Astrocyte (in vitro differentiated cells and primary cell): ENCODE data around the gene SH2D4B. TPM values are rescaled to one million over a fixed set of nuclear protein-coding genes. Genes with fewer than 3 reads are reported as not detected.

Source experiments
- DNase-seq: peaks from one replicate; pipeline ENCODE4 v3.0.0-alpha.2; 2010; ENCODE audit warnings: low read depth
- FAIRE-seq: peaks from 2 replicates; lab custom pipeline; 2011; peaks lifted over from hg19 to GRCh38; lab: Jason Lieb, UNC
- H2AFZ ChIP-seq: 2 replicates; pipeline ENCODE4 v1.6.0; 2012; ENCODE audit warnings: low read depth, low read length, inconsistent platforms
- H3K27ac ChIP-seq: 2 replicates; pipeline ENCODE4 v1.5.1; 2011; ENCODE audit warnings: low read depth, low read length, inconsistent platforms
- H3K27me3 ChIP-seq: 2 replicates; pipeline ENCODE4 v1.6.0; 2011; ENCODE audit warnings: low read length, inconsistent platforms; ENCODE audit not compliant: insufficient read depth
- H3K36me3 ChIP-seq: 2 replicates; pipeline ENCODE4 v1.5.1; 2011; ENCODE audit warnings: low read length, inconsistent platforms; ENCODE audit not compliant: insufficient read depth
- H3K4me1 ChIP-seq: 2 replicates; pipeline ENCODE4 v1.5.1; 2011; ENCODE audit warnings: low read length, inconsistent platforms; ENCODE audit not compliant: insufficient read depth
- H3K4me2 ChIP-seq: 2 replicates; pipeline ENCODE4 v1.6.0; 2012; ENCODE audit warnings: low read length, inconsistent platforms
- H3K4me3 ChIP-seq: 2 replicates; pipeline ENCODE4 v1.5.1; 2011; ENCODE audit warnings: low read depth, mild to moderate bottlenecking, low read length, inconsistent platforms; ENCODE audit not compliant: insufficient read depth
- H3K79me2 ChIP-seq: 2 replicates; pipeline ENCODE4 v1.6.0; 2012; ENCODE audit warnings: mild to moderate bottlenecking, low read length, inconsistent platforms; ENCODE audit not compliant: insufficient read depth
- H3K9ac ChIP-seq: 2 replicates; pipeline ENCODE4 v1.6.0; 2012; ENCODE audit warnings: mild to moderate bottlenecking, low read length, inconsistent platforms
- H3K9me3 ChIP-seq: 2 replicates; pipeline ENCODE4 v1.5.1; 2012; ENCODE audit warnings: low read depth, mild to moderate bottlenecking, low read length, inconsistent platforms; ENCODE audit not compliant: insufficient read depth
- H4K20me1 ChIP-seq: 2 replicates; pipeline ENCODE4 v1.6.0; 2012; ENCODE audit warnings: low read length, inconsistent platforms; ENCODE audit not compliant: insufficient read depth
- H3K27ac Mint-ChIP-seq: one replicate; pipeline ENCODE4 v1.8.0; 2021; ENCODE audit warnings: mild to moderate bottlenecking, mixed read lengths; ENCODE audit not compliant: unreplicated experiment
- H3K27me3 Mint-ChIP-seq: one replicate; pipeline ENCODE4 v1.8.0; 2021; ENCODE audit warnings: low read depth, mixed read lengths; ENCODE audit not compliant: unreplicated experiment
- H3K36me3 Mint-ChIP-seq: one replicate; pipeline ENCODE4 v1.8.0; 2021; ENCODE audit warnings: low read depth, mixed read lengths; ENCODE audit not compliant: unreplicated experiment
- H3K4me1 Mint-ChIP-seq: one replicate; pipeline ENCODE4 v1.8.0; 2021; ENCODE audit warnings: low read depth, mixed read lengths; ENCODE audit not compliant: unreplicated experiment
- H3K4me3 Mint-ChIP-seq: one replicate; pipeline ENCODE4 v1.8.0; 2021; ENCODE audit warnings: mild to moderate bottlenecking, moderate library complexity, mixed read lengths; ENCODE audit not compliant: unreplicated experiment
- H3K9me3 Mint-ChIP-seq: one replicate; pipeline ENCODE4 v1.8.0; 2021; ENCODE audit warnings: mild to moderate bottlenecking, mixed read lengths; ENCODE audit not compliant: unreplicated experiment
- EZH2 ChIP-seq: IDR thresholded peaks from 2 replicates; pipeline ENCODE4 v1.6.1; 2012; ENCODE audit warnings: mild to moderate bottlenecking, low read length, inconsistent platforms; ENCODE audit not compliant: insufficient read depth
- total RNA-seq: library from RNA; stranded (reverse); gene quantifications from 2 replicates; pipeline ENCODE4 v1.2.1, GENCODE V29; 2021
- TF ChIP-seq, protein P1 (sequence below): IDR thresholded peaks from 2 replicates; pipeline ENCODE4 v1.5.1; 2011; ENCODE audit warnings: low read depth, mild to moderate bottlenecking, inconsistent platforms, low read length, moderate library complexity; ENCODE audit not compliant: insufficient read depth

Gene SH2D4B
- total RNA-seq, 1 donor from 2014 or later: 0.07 TPM

DNA sequence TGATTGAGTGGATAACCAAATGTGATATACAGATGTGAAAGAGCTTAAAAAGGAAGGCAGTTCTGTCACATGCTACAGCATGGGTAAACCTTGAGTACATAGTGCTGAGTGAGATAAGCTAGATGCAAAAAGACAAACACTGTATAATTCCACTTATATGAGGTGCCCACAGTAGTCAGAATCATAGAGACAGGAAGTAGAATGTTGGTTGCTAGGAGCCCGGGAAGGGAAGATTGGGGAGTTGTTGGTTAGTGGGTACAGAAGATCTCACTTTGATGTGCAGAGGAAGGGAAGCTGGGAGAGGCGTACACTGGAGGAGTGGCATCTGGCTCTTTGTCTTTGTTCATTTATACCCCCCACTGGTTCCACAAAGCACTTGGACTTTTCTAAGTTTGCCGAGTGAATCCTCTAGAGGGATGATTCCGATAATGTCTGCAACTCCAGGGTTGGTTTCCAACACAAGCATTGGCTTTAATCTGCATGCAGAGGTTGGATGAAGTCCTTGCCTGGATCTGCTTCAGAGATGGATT is 44.1 kb upstream of the SH2D4B start:
- no peak overlapping the region for H3K4me3 Mint-ChIP-seq
- peaks cover 28% of the 10 kb centered on the region for H3K36me3 Mint-ChIP-seq
- peak overlapping the region; percentile 34 for H3K4me2 ChIP-seq
- H3K27me3 ChIP-seq: no peaks in the 10 kb centered on the region
- DNase-seq (peak; percentile 50), FAIRE-seq (no peak)
- TF ChIP-seq, protein P1, sequence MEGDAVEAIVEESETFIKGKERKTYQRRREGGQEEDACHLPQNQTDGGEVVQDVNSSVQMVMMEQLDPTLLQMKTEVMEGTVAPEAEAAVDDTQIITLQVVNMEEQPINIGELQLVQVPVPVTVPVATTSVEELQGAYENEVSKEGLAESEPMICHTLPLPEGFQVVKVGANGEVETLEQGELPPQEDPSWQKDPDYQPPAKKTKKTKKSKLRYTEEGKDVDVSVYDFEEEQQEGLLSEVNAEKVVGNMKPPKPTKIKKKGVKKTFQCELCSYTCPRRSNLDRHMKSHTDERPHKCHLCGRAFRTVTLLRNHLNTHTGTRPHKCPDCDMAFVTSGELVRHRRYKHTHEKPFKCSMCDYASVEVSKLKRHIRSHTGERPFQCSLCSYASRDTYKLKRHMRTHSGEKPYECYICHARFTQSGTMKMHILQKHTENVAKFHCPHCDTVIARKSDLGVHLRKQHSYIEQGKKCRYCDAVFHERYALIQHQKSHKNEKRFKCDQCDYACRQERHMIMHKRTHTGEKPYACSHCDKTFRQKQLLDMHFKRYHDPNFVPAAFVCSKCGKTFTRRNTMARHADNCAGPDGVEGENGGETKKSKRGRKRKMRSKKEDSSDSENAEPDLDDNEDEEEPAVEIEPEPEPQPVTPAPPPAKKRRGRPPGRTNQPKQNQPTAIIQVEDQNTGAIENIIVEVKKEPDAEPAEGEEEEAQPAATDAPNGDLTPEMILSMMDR: no peak
- no peak for TF ChIP-seq EZH2
- H3K4me3 ChIP-seq: no peak overlapping the region
- H4K20me1 ChIP-seq: peaks cover 65% of the 10 kb centered on the region
- peaks cover 2% of the 10 kb centered on the region for H3K9me3 Mint-ChIP-seq
- no peak overlapping the region for H2AFZ ChIP-seq
- H3K9ac ChIP-seq: peak overlapping the region; percentile 6
- H3K27me3 Mint-ChIP-seq: no peaks in the 10 kb centered on the region
- H3K27ac ChIP-seq: peak overlapping the region; percentile 47
- H3K27ac Mint-ChIP-seq: peak overlapping the region; percentile 59
- peaks cover 38% of the 10 kb centered on the region for H3K4me1 Mint-ChIP-seq
- H3K79me2 ChIP-seq: peaks cover 96% of the 10 kb centered on the region
- H3K4me1 ChIP-seq: peaks cover 26% of the 10 kb centered on the region
- peaks cover 22% of the 10 kb centered on the region for H3K36me3 ChIP-seq
- no peaks in the 10 kb centered on the region for H3K9me3 ChIP-seq

DNA sequence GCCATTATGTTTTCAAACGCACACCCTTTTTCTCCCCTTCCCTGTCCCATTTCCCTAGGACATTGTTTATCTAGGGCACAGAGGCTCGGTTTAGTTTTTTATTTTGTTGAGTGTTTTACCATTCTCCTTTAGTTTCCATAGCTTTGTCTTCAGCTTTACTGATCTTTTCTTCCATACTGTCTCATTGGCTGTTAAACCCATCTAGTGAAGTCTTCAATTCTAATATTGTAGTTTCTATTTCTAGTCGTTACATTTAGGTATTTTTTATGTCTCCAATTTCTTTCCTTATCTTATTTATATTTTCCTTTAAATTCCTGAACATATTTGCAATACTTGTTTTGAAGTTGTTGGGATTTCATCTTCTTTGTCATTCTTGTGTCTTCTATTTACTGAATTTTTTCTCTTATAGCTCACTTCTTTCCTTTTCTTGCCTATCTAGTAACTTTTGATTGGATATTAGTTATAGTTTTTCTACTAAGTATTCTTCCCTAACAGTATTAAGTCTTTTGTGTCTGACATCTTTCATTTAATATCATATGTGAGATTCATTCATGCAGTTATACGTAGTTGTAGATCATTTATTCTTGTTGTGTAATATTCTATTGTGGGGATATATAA is 41.0 kb upstream of the SH2D4B start:
- Histone ChIP-seq H3K4me2 (no peak overlapping the region), H3K36me3 (peaks cover 6% of the 10 kb centered on the region), H3K9ac (no peak overlapping the region), H3K4me1 (peaks cover 54% of the 10 kb centered on the region), H3K27ac (no peak overlapping the region), H3K9me3 (no peaks in the 10 kb centered on the region), H2AFZ (no peak overlapping the region), H3K79me2 (peaks cover 93% of the 10 kb centered on the region), H3K4me3 (no peak overlapping the region), H4K20me1 (peaks cover 40% of the 10 kb centered on the region), H3K27me3 (no peaks in the 10 kb centered on the region)
- FAIRE-seq: no peak
- no peaks in the 10 kb centered on the region for H3K9me3 Mint-ChIP-seq
- no peaks in the 10 kb centered on the region for H3K27me3 Mint-ChIP-seq
- H3K4me3 Mint-ChIP-seq: no peak overlapping the region
- no peak overlapping the region for H3K27ac Mint-ChIP-seq
- no peak for TF ChIP-seq EZH2
- TF ChIP-seq, protein P1: no peak
- peaks cover 53% of the 10 kb centered on the region for H3K4me1 Mint-ChIP-seq
- H3K36me3 Mint-ChIP-seq: peaks cover 9% of the 10 kb centered on the region
- no peak for DNase-seq
